HG02588 (cell line): ENCODE data around the gene LRRC15.

ENCODE experiments used
- ATAC-seq: cut with Tn5 transposase; IDR thresholded peaks from one replicate; pipeline ENCODE4 v1.9.1; 2021; ENCODE audit warnings: mild to moderate bottlenecking, moderate library complexity; ENCODE audit not compliant: unreplicated experiment

LRRC15 gene

GRCh38 chr3:194369522-194370279, at the start of gene LRRC15:
TSS of gene LRRC15 (minus strand) at chr3:194369743. CDS start at chr3:194361043, 8,700 bp downstream.
- ATAC-seq = no peak

GRCh38 chr3:194418671-194419070, 49.1 kb upstream of the LRRC15 start:
- no peak for ATAC-seq

- ATAC-seq = no peak
Observed at GRCh38 chr3:194407423-194407822, 37.9 kb upstream of the LRRC15 start.

- ATAC-seq = no peak
Observed at GRCh38 chr3:194405766-194406165, 36.2 kb upstream of the LRRC15 start.

GRCh38 chr3:194404365-194405140, 35.0 kb upstream of the LRRC15 start:
- ATAC-seq = no peak

GRCh38 chr3:194401868-194402329, 32.4 kb upstream of the LRRC15 start:
- ATAC-seq = no peak

- ATAC-seq = no peak
Observed at GRCh38 chr3:194401346-194401745, 31.8 kb upstream of the LRRC15 start.

- no peak for ATAC-seq
Observed at GRCh38 chr3:194399874-194400411, 30.4 kb upstream of the LRRC15 start.

- ATAC-seq = no peak
Observed at GRCh38 chr3:194399166-194399565, 29.6 kb upstream of the LRRC15 start, which contains the start of gene GP5. TSS of gene GP5 (minus strand) at chr3:194399266. CDS start at chr3:194398282, 984 bp downstream.

- ATAC-seq = no peak
Observed at GRCh38 chr3:194397757-194398312, 28.3 kb upstream of the LRRC15 start.

GRCh38 chr3:194396859-194397756, 27.6 kb upstream of the LRRC15 start:
- no peak for ATAC-seq

- no peak for ATAC-seq
Observed at GRCh38 chr3:194396539-194396858, 27.0 kb upstream of the LRRC15 start.

- no peak for ATAC-seq
Observed at GRCh38 chr3:194395778-194396538, 26.4 kb upstream of the LRRC15 start.

GRCh38 chr3:194395212-194395611, 25.7 kb upstream of the LRRC15 start:
- ATAC-seq = no peak

GRCh38 chr3:194392576-194392975, 23.0 kb upstream of the LRRC15 start:
- ATAC-seq = no peak

- ATAC-seq = no peak
Observed at GRCh38 chr3:194390835-194391234, 21.3 kb upstream of the LRRC15 start.

GRCh38 chr3:194389269-194389668, 19.7 kb upstream of the LRRC15 start:
- no peak for ATAC-seq

- ATAC-seq = no peak
Observed at GRCh38 chr3:194387926-194388418, 18.4 kb upstream of the LRRC15 start.

- ATAC-seq = no peak
Observed at GRCh38 chr3:194387276-194387675, 17.7 kb upstream of the LRRC15 start.

GRCh38 chr3:194386648-194387047, 17.1 kb upstream of the LRRC15 start:
- ATAC-seq = no peak
